ENCODE results near the gene DNM1. TPM values are rescaled to one million over a fixed set of nuclear protein-coding genes. Genes with fewer than 3 reads are reported as not detected.

Gene DNM1
- total and polyA plus RNA-seq, 2 of the 8 experiments (the other 6 are each of a cell fraction or from before 2014, with no cell fraction given): 34.3 to 62.7 TPM

- no peak overlapping the region for H3K4me3 ChIP-seq (ENCODE audit: extremely low read depth in 1 of 4, insufficient read depth in 2 of 4, low read depth in 3 of 4, low read length in 4 of 4)
- ChIA-PET POLR2A (ENCODE audit: partially characterized antibody) (interaction anchor here (0.8 to 3.1 kb wide), 8 partner anchors 8 to 130 kb away, joined by 3 to 7 read pairs (median 3); partner anchors contain the start of genes GOLGA2 and SWI5), CTCF (ENCODE audit: partially characterized antibody) (interaction anchor here (0.7 to 1.1 kb wide), 2 partner anchors 14 to 16 kb away, joined by 3 read pairs; no protein-coding TSS in a partner anchor)
- no peak overlapping the region for H3K27ac ChIP-seq (ENCODE audit: low read depth, low read length)
- DNase-seq (ENCODE audit: low read depth in 1 of 2, low spot score in 2 of 2): no peak
- FAIRE-seq: no peak
- no peak overlapping the region for H2BK20ac ChIP-seq (ENCODE audit: low read length)
- no peak overlapping the region for H3K23ac ChIP-seq (ENCODE audit: insufficient read length)
- H2BK12ac ChIP-seq (ENCODE audit: low read depth, low read length): no peak overlapping the region
- H2AFZ ChIP-seq (ENCODE audit: low read length): no peak overlapping the region
- no peaks in the 10 kb centered on the region for H3K9me3 ChIP-seq (ENCODE audit: insufficient read depth in 2 of 2, low read depth in 1 of 2, low read length in 1 of 2)
- WGBS, 2 experiments (ENCODE audit: extremely low coverage in 1 of 2, insufficient coverage in 1 of 2, insufficient read length in 1 of 2, insufficient replicate concordance in 2 of 2, low coverage in 1 of 2, low lambda C conversion rate in 2 of 2, missing lambda C conversion rate in 1 of 2): 98% methylated on average over 18 of the region's 19 CpGs; no CpG with 5 or more reads in 1 of the 2 experiments
- H3K4me1 ChIP-seq (replicated peaks in 1 of 4; ENCODE audit: control insufficient read depth in 3 of 4, insufficient read depth in 4 of 4, low read length in 3 of 4): no peaks in the 10 kb centered on the region
- no peak overlapping the region for H2BK5ac ChIP-seq (ENCODE audit: low read depth, low read length)
- H4K5ac ChIP-seq (ENCODE audit: insufficient read length, low read depth, low read length): no peak overlapping the region
- no peak overlapping the region for H3K4ac ChIP-seq (replicated peaks; ENCODE audit: insufficient read length, low read depth, low read length)
- H2AK5ac ChIP-seq (ENCODE audit: low read depth, low read length): no peak overlapping the region
- H3K79me1 ChIP-seq (ENCODE audit: low read depth, low read length): no peaks in the 10 kb centered on the region
- no peak overlapping the region for H3K4me2 ChIP-seq (ENCODE audit: insufficient read depth in 1 of 2, low read depth in 2 of 2, low read length in 2 of 2)
- H3K14ac ChIP-seq (ENCODE audit: insufficient read length): no peak overlapping the region
- peaks cover 2 to 10% (median 5%) of the 10 kb centered on the region in 4 experiments; a peak in 4 of 8 replicates for H3K36me3 ChIP-seq (ENCODE audit: control insufficient read depth in 2 of 4, insufficient read depth in 4 of 4, low read length in 3 of 4)
- no peaks in the 10 kb centered on the region for H3K23me2 ChIP-seq (ENCODE audit: low read depth, low read length)
- H4K91ac ChIP-seq (replicated peaks; ENCODE audit: insufficient read length, low read length): no peak overlapping the region
- no peaks in the 10 kb centered on the region for H3K79me2 ChIP-seq (ENCODE audit: control insufficient read depth in 1 of 2, insufficient read depth in 2 of 2, low read length in 2 of 2)
- no peak overlapping the region; a peak in 1 of 7 replicates for H3K9ac ChIP-seq (replicated peaks in 1 of 4; ENCODE audit: extremely low read depth in 1 of 4, low read depth in 3 of 4, low read length in 3 of 4)
- H3K27me3 ChIP-seq (replicated peaks in 1 of 4; ENCODE audit: control insufficient read depth in 3 of 4, extremely low read depth in 1 of 4, insufficient read depth in 3 of 4, low read length in 3 of 4): no peaks in the 10 kb centered on the region
- TF ChIP-seq SAP30 (IDR thresholded peaks at IDR 0.05; ENCODE audit: insufficient read depth, insufficient replicate concordance, low read length): no peak
- TF ChIP-seq KDM1A (IDR thresholded peaks at IDR 0.05; ENCODE audit: borderline replicate concordance, low read length): no peak
- no peak for TF ChIP-seq SIX5 (IDR thresholded peaks at IDR 0.05; ENCODE audit: low read depth, low read length)
- TF ChIP-seq TCF12 (IDR thresholded peaks at IDR 0.05; ENCODE audit: low read depth, low read length): no peak
- TF ChIP-seq, protein P1, sequence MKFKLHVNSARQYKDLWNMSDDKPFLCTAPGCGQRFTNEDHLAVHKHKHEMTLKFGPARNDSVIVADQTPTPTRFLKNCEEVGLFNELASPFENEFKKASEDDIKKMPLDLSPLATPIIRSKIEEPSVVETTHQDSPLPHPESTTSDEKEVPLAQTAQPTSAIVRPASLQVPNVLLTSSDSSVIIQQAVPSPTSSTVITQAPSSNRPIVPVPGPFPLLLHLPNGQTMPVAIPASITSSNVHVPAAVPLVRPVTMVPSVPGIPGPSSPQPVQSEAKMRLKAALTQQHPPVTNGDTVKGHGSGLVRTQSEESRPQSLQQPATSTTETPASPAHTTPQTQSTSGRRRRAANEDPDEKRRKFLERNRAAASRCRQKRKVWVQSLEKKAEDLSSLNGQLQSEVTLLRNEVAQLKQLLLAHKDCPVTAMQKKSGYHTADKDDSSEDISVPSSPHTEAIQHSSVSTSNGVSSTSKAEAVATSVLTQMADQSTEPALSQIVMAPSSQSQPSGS (IDR thresholded peaks at IDR 0.05; ENCODE audit: low read length): no peak
- no peak for TF ChIP-seq SRF (IDR thresholded peaks at IDR 0.05; ENCODE audit: low read depth, low read length)
- TF ChIP-seq POU5F1 (IDR thresholded peaks at IDR 0.05; ENCODE audit: low read depth, low read length): no peak
- TF ChIP-seq HDAC2 (IDR thresholded peaks at IDR 0.05; ENCODE audit: borderline replicate concordance in 1 of 2, low read depth in 2 of 2, low read length in 2 of 2): no peak
- TF ChIP-seq ZNF274 (IDR thresholded peaks at IDR 0.05; ENCODE audit: borderline replicate concordance, extremely low read depth, low read length): no peak
- no peak overlapping the region for H3K18ac ChIP-seq (ENCODE audit: extremely low read depth, low read length)
- no peak overlapping the region for H3K56ac ChIP-seq (replicated peaks; ENCODE audit: insufficient read length, low read depth, low read length)
- H2BK120ac ChIP-seq (replicated peaks; ENCODE audit: low read depth, low read length): no peak overlapping the region
- H4K20me1 ChIP-seq (replicated peaks in 1 of 2; ENCODE audit: control insufficient read depth in 1 of 2, insufficient read depth in 2 of 2, low read length in 2 of 2): peaks cover 0 to 3% of the 10 kb centered on the region in 2 experiments
- no peak overlapping the region for H2BK15ac ChIP-seq (ENCODE audit: low read length)
- H4K8ac ChIP-seq (ENCODE audit: extremely low read depth, insufficient read depth, low read length): no peak overlapping the region
Measured at GRCh38 chr9:128225770-128226411, 22.7 kb downstream of the DNM1 start.
